GM18517 (cell line): ENCODE data around the gene B3GALT5.
"Not testable (repeated sequence)": the region's sequence is repeated elsewhere in the genome, so short reads cannot be mapped to it uniquely, and the experiment has no call there.

Experiments
- ATAC-seq: cut with Tn5 transposase; IDR thresholded peaks from one replicate; pipeline ENCODE4 v1.9.1; 2021; ENCODE audit warnings: mild to moderate bottlenecking, moderate library complexity; ENCODE audit not compliant: unreplicated experiment

The B3GALT5 gene

DNA sequence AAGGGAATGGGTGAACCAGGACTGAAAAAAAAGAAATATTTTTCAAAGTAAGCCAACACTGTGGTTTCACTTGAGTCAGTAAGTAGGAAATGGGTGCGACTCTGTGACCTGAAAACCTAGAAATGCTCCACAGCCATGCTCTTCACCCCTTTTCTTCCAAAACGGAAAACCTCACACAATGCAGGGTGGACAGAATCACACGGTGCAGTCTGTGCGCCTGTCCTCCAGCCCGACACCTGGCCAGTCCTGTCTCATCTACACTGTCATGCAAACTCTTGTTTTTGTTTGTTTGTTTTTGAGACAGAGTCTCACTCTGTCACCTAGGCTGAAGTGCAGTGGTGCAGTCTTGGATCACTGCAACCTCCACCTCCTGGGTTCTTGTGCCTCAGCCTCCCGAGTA lies 53.3 kb downstream of the B3GALT5 start:
- ATAC-seq: no peak

DNA sequence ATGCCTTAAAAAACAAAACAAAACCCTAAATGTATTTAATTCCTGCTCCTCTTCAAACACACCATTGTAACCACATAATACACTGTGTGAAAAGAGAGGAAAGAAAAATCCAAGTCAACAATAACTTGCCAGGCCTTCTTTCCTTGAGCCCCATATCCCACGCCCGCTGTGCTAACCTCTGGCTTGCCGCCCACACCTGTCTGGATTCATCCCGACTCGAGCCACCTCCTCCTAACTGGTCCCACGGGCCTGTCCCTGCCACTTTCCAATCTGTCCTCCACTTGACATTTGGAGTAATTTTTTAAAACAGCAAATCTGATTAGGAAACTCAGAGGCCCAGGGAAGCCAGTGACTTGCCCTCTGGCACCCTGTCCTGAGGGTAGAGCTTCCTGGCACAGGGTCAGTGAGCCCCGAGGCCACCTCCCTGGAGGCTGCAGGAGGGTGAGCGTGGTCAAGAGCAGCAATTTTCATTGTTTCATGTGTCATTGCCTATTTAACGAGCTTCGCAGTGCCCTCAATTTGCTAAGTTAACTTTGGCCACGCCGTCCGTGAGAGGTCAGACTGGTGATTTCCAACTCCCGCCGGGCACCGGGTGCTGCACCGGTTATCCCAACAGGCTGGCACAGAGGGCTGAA lies 54.1 kb downstream of the B3GALT5 start:
- ATAC-seq: no peak

DNA sequence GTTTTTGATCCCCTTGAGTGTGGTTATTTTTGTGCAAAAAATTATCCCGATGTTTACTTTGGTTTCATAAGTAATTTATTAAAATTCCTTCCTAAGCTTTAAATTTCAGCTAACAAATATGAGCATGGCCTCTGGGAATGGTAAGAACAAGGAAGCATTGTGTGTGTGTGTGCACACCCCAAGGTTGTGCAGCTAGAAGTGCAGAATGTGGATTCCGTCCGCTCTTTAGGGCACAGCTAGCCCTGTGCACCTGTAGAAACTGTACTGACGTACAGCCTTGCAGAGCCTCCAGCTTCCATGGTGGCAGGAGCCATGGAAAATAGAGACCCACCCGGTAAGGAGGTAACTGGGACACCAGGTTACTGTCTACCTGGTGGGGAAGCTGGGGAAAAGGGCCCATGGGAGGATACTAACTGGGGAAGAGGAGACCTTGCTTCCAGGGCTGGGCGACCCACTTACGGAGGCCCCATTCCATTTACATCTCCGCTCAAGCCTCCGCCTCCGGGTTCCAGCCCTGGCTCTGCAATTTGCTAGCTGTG lies 54.7 kb downstream of the B3GALT5 start:
- ATAC-seq: no peak

GRCh38 chr21:39668369-39668768 lies 55.6 kb downstream of the B3GALT5 start:
- ATAC-seq: no peak

- ATAC-seq: no peak
Observed at GRCh38 chr21:39669485-39669884, 56.7 kb downstream of the B3GALT5 start.

GRCh38 chr21:39669976-39670661 lies 57.4 kb downstream of the B3GALT5 start:
- ATAC-seq: no peak

- no peak for ATAC-seq
Observed at GRCh38 chr21:39670701-39671100, 58.0 kb downstream of the B3GALT5 start.

DNA sequence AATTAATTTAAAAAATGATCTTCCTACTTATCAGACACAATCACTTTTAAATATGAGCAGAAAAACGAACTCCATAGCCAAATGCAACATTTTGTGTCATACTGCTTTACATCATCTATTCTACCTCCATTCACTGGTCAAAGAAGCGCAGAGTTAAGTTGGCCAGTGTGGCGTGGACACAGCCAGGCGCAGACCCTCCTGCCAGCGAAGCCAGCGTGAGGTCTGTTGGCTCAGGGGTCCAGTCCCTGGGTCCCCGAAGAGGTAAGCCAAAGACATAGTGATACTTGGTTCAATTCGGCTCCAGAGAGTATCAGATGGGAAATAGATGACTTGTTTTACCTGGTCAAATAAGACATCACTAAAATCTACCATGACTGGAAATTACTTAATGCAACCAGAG lies 59.2 kb downstream of the B3GALT5 start:
- no peak for ATAC-seq

DNA sequence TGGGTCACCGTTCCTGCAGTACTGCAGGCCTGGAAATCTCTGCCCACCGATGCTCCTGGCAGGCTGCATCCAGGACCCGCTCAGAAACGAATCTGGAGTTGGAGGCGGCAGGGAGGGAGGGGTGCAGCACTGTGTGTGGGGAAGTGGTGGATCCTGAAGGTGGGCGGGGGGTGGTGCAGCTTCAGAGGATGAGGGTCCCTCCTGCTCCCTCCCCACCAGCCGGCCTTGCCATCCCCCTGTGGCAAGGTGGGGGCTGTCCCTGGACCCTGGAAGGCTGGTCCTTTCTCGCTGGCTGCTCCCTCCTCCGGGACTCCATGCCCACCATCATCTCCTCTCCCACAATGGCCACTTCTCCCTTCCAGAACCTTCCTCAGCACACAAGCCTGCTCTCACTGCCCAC lies 60.4 kb downstream of the B3GALT5 start:
- no peak for ATAC-seq

- ATAC-seq: no peak
Observed at GRCh38 chr21:39673736-39674135, 61.0 kb downstream of the B3GALT5 start.

- ATAC-seq: no peak
Observed at GRCh38 chr21:39674801-39675200, 62.1 kb downstream of the B3GALT5 start.

GRCh38 chr21:39675590-39675989 lies 62.9 kb downstream of the B3GALT5 start:
- no peak for ATAC-seq

DNA sequence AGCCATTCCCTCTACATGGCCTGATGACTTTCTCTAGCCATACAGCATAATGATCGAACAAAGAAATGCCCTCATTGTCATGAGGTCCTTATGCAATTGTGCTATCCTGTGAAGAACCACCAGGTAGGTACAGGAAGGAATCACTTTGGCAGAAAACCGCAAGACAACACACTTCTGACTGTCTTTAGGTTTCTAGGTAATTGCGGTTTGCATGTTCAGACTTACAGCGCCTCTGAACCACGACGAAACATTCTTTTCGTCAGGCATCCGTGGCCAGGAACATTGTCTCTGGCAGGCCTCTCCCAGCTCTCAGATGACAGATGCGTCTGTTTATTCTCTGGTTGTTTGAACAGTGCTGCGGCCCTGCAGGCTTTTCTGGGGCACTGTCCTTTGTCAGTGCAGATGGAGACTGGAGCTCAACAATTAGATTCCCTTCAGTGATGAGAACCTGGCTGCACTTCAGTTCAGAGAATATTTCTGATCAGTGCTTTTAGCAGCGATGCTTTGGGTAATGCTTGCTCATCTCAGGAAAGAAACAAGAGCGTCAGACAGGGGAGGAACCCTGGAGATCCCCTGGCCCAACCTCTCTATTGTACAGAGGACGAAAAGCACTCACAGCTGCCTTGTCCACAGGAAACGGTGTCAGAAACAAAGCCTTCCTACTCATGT lies 63.4 kb downstream of the B3GALT5 start:
- no peak for ATAC-seq

- no peak for ATAC-seq
Observed at GRCh38 chr21:39680216-39680615, 67.5 kb downstream of the B3GALT5 start.

DNA sequence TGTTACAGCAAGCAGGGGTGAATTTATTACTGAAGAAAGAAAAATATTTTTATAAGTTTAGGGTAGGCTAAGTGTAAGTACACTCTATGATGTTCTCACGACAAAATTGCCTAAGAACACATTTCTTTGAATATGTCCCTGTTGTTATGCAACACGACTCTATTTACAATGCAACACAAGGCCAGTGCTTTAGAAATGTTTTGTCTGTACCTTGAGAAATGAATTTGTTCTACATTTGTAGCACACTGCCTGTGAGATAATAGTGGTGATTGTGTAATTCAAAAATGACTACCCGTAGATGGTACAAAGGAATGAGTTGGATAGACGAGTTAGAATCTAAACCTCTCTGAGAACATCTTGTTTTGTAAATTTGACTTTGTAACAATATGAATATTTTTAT lies 68.5 kb downstream of the B3GALT5 start:
- ATAC-seq: no peak

- no peak for ATAC-seq
Observed at GRCh38 chr21:39681845-39682244, 69.1 kb downstream of the B3GALT5 start.

DNA sequence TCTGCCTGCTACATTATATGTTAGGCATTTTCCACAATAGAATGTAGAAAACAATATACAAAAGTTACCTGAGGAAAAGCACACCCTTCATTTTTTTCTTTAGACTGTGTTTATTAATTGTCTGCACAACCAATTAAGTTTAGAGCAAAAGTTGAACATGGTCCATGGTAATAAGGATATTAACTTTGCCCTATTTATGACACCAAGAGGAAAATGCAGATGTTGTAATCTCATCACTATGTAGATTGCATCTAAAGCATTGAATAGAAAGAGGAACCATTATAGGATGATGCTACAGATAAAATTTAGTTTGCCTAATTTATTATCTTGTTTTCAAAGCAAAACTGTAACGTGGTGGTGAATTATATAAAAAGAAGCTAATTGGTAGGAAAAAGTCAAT lies 72.5 kb downstream of the B3GALT5 start:
- no peak for ATAC-seq

DNA sequence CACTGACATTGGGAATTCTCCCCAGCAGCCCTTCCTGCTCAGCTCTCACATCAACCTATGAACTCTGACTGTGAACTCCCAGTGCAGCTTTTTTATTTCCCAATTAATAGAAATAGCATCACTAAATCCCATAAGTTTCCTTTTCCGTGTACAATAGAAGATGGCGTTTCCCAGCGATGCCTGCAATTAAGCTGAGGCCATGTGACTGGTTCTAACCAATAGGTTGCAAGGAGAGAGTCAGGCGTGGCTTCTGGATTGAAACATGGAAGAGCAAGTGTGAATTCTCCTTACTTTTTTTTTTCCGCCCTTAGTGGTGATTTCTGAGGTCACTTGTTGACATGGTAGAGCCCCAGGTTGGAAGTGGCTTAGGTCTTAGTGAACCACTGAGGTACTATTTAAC lies 73.3 kb downstream of the B3GALT5 start:
- no peak for ATAC-seq

DNA sequence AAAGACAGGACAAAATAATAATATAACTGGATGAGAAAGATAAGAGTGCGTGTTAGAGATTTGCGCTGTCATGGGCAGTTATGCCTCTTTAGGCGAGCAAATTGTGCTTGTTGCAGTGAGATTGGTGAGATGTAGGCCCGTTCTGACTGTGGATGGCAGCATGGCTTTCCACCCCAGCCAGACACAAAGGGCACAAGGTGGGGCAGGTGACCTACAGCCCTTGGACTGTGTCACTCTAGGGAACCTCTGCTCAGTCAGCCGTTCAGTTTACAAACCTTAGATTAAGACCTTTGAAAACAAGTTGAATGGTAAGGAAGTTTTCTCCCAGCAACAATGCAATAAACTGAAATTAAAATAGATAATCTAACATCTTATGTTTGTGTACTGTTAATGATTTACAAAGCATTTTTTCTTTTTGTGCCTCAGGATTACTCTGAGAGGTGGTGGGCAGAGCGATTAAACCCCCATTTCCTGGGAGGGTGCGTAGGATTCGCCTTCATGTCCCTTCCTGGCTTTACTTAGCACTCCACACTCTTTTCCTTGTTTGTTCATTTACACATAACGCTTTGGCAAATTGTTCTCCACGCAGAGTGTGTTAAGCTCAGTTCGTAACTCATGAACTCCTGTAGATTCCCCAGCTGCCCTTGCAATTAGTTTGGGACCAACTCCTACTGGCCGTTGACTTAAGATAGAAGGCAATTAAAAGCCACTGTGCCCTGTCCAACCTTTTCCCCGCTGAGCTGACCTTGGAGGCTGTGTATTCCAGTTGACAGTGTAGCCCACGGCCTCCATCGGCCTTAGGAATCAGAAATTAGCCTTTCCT lies 74.1 kb downstream of the B3GALT5 start:
- ATAC-seq: no peak

- no peak for ATAC-seq
Observed at GRCh38 chr21:39688010-39688409, 75.3 kb downstream of the B3GALT5 start.

DNA sequence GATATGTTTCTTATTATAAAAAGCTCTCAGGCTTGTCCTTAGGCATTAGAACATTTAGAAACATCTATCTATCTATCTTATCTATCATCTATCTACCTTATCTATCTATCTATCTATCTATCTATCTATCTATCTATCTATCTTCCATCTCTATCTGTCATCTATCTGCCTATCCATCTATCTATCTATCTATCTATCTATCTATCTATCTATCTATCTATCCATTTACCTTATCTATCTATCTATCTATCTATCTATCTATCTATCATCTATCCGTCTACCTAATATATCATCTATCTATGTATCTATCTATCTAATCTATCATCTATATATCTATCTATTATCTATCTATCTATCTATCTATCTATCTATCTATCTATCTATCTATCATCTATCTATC lies 77.1 kb downstream of the B3GALT5 start:
- ATAC-seq: not testable (repeated sequence)
